ENCODE data around the gene EPYC. TPM values are rescaled to one million over a fixed set of nuclear protein-coding genes. Genes with fewer than 3 reads are reported as not detected.

EPYC gene
- total and polyA plus RNA-seq, 10 of the 15 experiments (the other 5 are each of a cell fraction or from before 2014, with no cell fraction given): not detected

DNA sequence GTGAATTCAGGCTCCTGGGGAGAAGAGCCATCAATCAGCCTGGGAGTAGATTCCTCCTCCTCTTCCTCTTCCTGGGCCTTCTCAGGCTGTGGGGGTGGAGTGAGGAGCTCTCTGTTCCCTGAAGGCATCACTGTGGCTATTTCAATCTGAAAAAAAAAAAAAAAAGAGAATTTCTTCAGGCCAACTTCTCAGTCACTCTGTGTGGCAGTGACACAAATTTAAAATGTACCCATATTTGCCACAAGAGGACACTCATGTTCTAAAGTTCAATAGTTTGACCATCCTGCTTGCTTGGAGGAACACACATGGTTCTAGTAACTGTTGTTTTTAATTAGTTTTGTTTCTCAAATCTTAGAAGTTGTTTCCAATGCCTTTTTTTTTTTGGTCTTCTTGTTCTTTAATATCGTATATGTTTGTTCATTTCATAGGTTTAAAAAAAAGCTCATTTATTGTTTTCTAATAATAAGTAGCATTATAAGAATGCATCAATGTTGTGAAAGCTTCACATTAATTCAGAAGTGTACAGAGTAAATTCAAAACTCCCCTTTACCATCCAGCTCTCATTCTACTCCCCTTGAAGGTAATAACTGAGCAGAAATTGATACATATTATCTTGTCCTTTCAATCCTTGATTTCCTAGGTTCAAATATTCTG, 26.5 kb downstream of the EPYC start (continued):
- TF ChIP-seq EGR1 (IDR thresholded peaks at IDR 0.05; ENCODE audit: borderline replicate concordance in 1 of 2, low read depth in 2 of 2, low read length in 2 of 2) (no peak), DPF2 (IDR thresholded peaks at IDR 0.05) (no peak), EP300 (IDR thresholded peaks at IDR 0.05; ENCODE audit: borderline replicate concordance in 1 of 2, control insufficient read depth in 1 of 2, low read depth in 2 of 2, low read length in 2 of 2) (no peak), SREBF2 (IDR thresholded peaks at IDR 0.05; ENCODE audit: low read length) (no peak), STAT1 (conservative IDR thresholded peaks at IDR 0.05) (no peak), NFIC (IDR thresholded peaks at IDR 0.05; ENCODE audit: low read depth, low read length) (no peak), BHLHE40 (IDR thresholded peaks at IDR 0.05; ENCODE audit: borderline replicate concordance in 1 of 2, low read depth in 2 of 2, low read length in 1 of 2) (no peak)
- TF ChIP-seq, protein P1, sequence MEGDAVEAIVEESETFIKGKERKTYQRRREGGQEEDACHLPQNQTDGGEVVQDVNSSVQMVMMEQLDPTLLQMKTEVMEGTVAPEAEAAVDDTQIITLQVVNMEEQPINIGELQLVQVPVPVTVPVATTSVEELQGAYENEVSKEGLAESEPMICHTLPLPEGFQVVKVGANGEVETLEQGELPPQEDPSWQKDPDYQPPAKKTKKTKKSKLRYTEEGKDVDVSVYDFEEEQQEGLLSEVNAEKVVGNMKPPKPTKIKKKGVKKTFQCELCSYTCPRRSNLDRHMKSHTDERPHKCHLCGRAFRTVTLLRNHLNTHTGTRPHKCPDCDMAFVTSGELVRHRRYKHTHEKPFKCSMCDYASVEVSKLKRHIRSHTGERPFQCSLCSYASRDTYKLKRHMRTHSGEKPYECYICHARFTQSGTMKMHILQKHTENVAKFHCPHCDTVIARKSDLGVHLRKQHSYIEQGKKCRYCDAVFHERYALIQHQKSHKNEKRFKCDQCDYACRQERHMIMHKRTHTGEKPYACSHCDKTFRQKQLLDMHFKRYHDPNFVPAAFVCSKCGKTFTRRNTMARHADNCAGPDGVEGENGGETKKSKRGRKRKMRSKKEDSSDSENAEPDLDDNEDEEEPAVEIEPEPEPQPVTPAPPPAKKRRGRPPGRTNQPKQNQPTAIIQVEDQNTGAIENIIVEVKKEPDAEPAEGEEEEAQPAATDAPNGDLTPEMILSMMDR (IDR thresholded peaks at IDR 0.05 in 2 of 3, conservative IDR thresholded peaks at IDR 0.05 in 1 of 3; ENCODE audit: control insufficient read depth in 2 of 3, extremely low read depth in 1 of 3, insufficient read depth in 1 of 3, low read depth in 3 of 3, low read length in 3 of 3): peak; percentile 56 to 87 (median 58); a peak in 5 of 6 replicates

DNA sequence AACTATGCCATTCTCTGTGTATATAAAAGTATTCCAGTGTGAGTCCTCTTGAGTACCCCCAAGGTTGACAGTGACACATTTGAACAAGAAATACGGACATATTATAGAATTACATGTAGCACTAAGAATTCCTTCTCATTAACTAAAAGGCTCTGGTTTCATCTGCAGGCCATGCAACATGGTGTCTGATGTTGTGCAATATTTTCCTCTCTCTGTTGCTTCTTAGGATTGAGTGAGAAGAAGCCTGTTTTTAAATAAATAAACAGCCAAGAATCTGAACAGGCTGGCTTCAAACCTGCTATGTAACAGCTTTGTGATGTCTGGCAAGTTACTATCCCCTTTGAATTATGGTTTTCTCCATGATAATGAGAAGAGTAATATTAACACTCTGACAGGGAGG, 27.5 kb downstream of the EPYC start:
- Histone ChIP-seq H3K27ac (ENCODE audit: control insufficient read depth, insufficient read depth) (no peak overlapping the region), H3K36me3 (ENCODE audit: control insufficient read depth in 2 of 2, insufficient read depth in 2 of 2, low read length in 1 of 2) (no peaks in the 10 kb centered on the region), H3K4me2 (ENCODE audit: control insufficient read depth, insufficient read depth) (no peak overlapping the region), H3K4me1 (ENCODE audit: control insufficient read depth, insufficient read depth, low read length) (no peaks in the 10 kb centered on the region), H2AFZ (ENCODE audit: control insufficient read depth, low read depth, low read length) (no peak overlapping the region), H3K9ac (ENCODE audit: control insufficient read depth, insufficient read depth, low read length) (no peak overlapping the region), H3K27me3 (replicated peaks in 1 of 2; ENCODE audit: control insufficient read depth in 2 of 2, insufficient read depth in 2 of 2, low read length in 1 of 2) (no peaks in the 10 kb centered on the region; a peak in 1 of 4 replicates), H3K9me3 (replicated peaks; ENCODE audit: control insufficient read depth, insufficient read depth, low read length) (no peaks in the 10 kb centered on the region), H4K20me1 (ENCODE audit: control insufficient read depth, insufficient read depth) (no peaks in the 10 kb centered on the region), H3K79me2 (ENCODE audit: control insufficient read depth, insufficient read depth, low read length) (no peaks in the 10 kb centered on the region), H3K4me3 (no peak overlapping the region)
- 0% methylated on average over 1 of the region's 1 CpG for WGBS (ENCODE audit: insufficient coverage, insufficient replicate concordance, low lambda C conversion rate, missing lambda C conversion rate)
- ChIA-PET SMC1A (ENCODE audit: uncharacterized antibody, unreplicated experiment) (interaction anchor here (0.9 to 2.7 kb wide), 4 partner anchors 18 to 350 kb away, joined by 3 to 21 read pairs (median 4); no protein-coding TSS in a partner anchor), CTCF (interaction anchor here (1.1 to 6.1 kb wide), 5 partner anchors 8 to 133 kb away, joined by 4 to 88 read pairs (median 8); partner anchors contain the start of gene LUM), RAD21 (ENCODE audit: unreplicated experiment) (interaction anchor here (2.4 kb wide), 1 partner anchor 133 kb away, joined by 11 read pairs; the partner anchor contains the start of gene LUM), POLR2A (no interaction called here)
- FAIRE-seq (no peak), ATAC-seq (no peak), DNase-seq (ENCODE audit: low read depth, low spot score) (no peak)
- in situ Hi-C loops (cut with MboI): no loop called here
- intact Hi-C loops (cut with micrococcal nuclease; ENCODE audit: unreplicated experiment): no loop called here
- BruUV-seq (replicated peaks): no TSS peak
- TF ChIP-seq TAF1 (IDR thresholded peaks at IDR 0.05; ENCODE audit: borderline replicate concordance, low read depth, low read length) (no peak), HDAC6 (IDR thresholded peaks at IDR 0.05; ENCODE audit: unreplicated experiment) (no peak), JUNB (IDR thresholded peaks at IDR 0.05) (no peak), CBX5 (IDR thresholded peaks at IDR 0.05; ENCODE audit: low read depth) (no peak)
- TF ChIP-seq, protein P2, sequence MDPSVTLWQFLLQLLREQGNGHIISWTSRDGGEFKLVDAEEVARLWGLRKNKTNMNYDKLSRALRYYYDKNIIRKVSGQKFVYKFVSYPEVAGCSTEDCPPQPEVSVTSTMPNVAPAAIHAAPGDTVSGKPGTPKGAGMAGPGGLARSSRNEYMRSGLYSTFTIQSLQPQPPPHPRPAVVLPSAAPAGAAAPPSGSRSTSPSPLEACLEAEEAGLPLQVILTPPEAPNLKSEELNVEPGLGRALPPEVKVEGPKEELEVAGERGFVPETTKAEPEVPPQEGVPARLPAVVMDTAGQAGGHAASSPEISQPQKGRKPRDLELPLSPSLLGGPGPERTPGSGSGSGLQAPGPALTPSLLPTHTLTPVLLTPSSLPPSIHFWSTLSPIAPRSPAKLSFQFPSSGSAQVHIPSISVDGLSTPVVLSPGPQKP (IDR thresholded peaks at IDR 0.05; ENCODE audit: low read depth, low read length): no peak
- TF ChIP-seq, protein P3, sequence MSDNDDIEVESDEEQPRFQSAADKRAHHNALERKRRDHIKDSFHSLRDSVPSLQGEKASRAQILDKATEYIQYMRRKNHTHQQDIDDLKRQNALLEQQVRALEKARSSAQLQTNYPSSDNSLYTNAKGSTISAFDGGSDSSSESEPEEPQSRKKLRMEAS (IDR thresholded peaks at IDR 0.05; ENCODE audit: low read depth, low read length): no peak
- TF ChIP-seq, protein P4, sequence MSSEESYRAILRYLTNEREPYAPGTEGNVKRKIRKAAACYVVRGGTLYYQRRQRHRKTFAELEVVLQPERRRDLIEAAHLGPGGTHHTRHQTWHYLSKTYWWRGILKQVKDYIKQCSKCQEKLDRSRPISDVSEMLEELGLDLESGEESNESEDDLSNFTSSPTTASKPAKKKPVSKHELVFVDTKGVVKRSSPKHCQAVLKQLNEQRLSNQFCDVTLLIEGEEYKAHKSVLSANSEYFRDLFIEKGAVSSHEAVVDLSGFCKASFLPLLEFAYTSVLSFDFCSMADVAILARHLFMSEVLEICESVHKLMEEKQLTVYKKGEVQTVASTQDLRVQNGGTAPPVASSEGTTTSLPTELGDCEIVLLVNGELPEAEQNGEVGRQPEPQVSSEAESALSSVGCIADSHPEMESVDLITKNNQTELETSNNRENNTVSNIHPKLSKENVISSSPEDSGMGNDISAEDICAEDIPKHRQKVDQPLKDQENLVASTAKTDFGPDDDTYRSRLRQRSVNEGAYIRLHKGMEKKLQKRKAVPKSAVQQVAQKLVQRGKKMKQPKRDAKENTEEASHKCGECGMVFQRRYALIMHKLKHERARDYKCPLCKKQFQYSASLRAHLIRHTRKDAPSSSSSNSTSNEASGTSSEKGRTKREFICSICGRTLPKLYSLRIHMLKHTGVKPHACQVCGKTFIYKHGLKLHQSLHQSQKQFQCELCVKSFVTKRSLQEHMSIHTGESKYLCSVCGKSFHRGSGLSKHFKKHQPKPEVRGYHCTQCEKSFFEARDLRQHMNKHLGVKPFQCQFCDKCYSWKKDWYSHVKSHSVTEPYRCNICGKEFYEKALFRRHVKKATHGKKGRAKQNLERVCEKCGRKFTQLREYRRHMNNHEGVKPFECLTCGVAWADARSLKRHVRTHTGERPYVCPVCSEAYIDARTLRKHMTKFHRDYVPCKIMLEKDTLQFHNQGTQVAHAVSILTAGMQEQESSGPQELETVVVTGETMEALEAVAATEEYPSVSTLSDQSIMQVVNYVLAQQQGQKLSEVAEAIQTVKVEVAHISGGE (CRISPR knock-in tag; IDR thresholded peaks at IDR 0.05): no peak
